Esophagus muscularis mucosa (tissue), 4 donors: Measurements from ENCODE around the gene CPEB1. TPM values are rescaled to one million over a fixed set of nuclear protein-coding genes. Genes with fewer than 3 reads are reported as not detected.

Experiments used
- DNase-seq: peaks from one replicate; pipeline ENCODE4 v3.0.0-alpha.2; 2017; ENCODE audit errors: extremely low spot score
- H3K27ac ChIP-seq, 4 donors: fragments of 200-600 bp; sonication (generic); replicated peaks in 1 of 4; 1 replicate in 3 of 4; 2 replicates in 1 of 4; pipeline ENCODE4 v1.5.1; 2016 to 2019; ENCODE audit warnings: mild to moderate bottlenecking in 1 of 4
- H3K27me3 ChIP-seq, 4 donors: fragments of 200-600 bp; sonication (generic); one replicate each; pipeline versions ENCODE4 v1.5.1 to v1.6.0; 2016 to 2019
- H3K36me3 ChIP-seq, 4 donors: fragments of 200-600 bp; sonication (generic); one replicate each; pipeline ENCODE4 v1.5.1; 2016 to 2019
- H3K4me1 ChIP-seq, 4 donors: fragments of 200-600 bp; sonication (generic); one replicate each; pipeline ENCODE4 v1.5.1; 2016 to 2019
- H3K4me3 ChIP-seq, 4 donors: fragments of 200-600 bp; sonication (generic); 1 replicate in 2 of 4; 2 replicates in 2 of 4; pipeline ENCODE4 v1.5.1; 2016 to 2019; ENCODE audit warnings: mild to moderate bottlenecking in 4 of 4, moderate library complexity in 1 of 4
- H3K9me3 ChIP-seq, 4 donors: fragments of 200-600 bp; sonication (generic); 1 replicate in 3 of 4; 2 replicates in 1 of 4; pipeline ENCODE4 v1.5.1; 2016 to 2019
- CTCF ChIP-seq, 3 experiments: fragments of 200-600 bp in 2 of 3; fragments of 450-650 bp in 1 of 3; sonication (generic) in 2 of 3; IDR thresholded peaks; one replicate each; pipeline ENCODE4 v1.5.1; 2017 to 2019; ENCODE audit warnings: antibody characterized with exemption in 3 of 3, mild to moderate bottlenecking in 2 of 3, moderate library complexity in 1 of 3
- EP300 ChIP-seq: sonication (generic); formaldehyde crosslinking; IDR thresholded peaks from one replicate; pipeline ENCODE4 v1.6.1; 2017; ENCODE audit warnings: antibody characterized with exemption
- POLR2A ChIP-seq: fragments of 450-650 bp; IDR thresholded peaks from one replicate; pipeline ENCODE4 v1.6.1; 2017; ENCODE audit warnings: antibody characterized with exemption, moderate library complexity, mild to moderate bottlenecking, low read depth
- POLR2AphosphoS5 ChIP-seq, 2 donors: sonication (generic); formaldehyde crosslinking; IDR thresholded peaks; one replicate each; pipeline ENCODE4 v1.6.1; 2017; ENCODE audit warnings: antibody characterized with exemption in 2 of 2
- WGBS: methylation state at CpG from one replicate; pipeline ENCODE4 v1.1.5; 2018; 5-methylcytosine and 5-hydroxymethylcytosine counted together
- intact Hi-C: fragments of 100-400 bp; cut with DNase I; formaldehyde crosslinking; loops from one replicate; pipeline ENCODE4 v1.15.1; 2023
- total RNA-seq, 4 donors: library from RNA; depleted of rRNA; stranded (reverse); fragments of >200 nt; gene quantifications; one replicate each; pipeline versions ENCODE4 v1.1.0 to v1.2.1, GENCODE V29; 2016

The CPEB1 gene
- total RNA-seq, 4 donors from 2014 or later, result 5.6 to 8.1 (median 5.9) TPM

- intact Hi-C loops, result no loop called here
- H3K4me3 ChIP-seq, result no peak overlapping the region
- WGBS, result 49% methylated on average over 1 of the region's 1 CpG
Measured at GRCh38 chr15:82599862-82600261, 47.3 kb downstream of the CPEB1 start.

GRCh38 chr15:82597815-82598214 is 49.3 kb downstream of the CPEB1 start:
- no peaks in the 10 kb centered on the region for H3K36me3 ChIP-seq
- no peak for TF ChIP-seq POLR2A
- no peak for TF ChIP-seq CTCF (IDR thresholded peaks at IDR 0.05)
- TF ChIP-seq EP300, result no peak
- no peak for TF ChIP-seq POLR2AphosphoS5 (IDR thresholded peaks at IDR 0.05)
- H3K4me3 ChIP-seq, result no peak overlapping the region
- no peak for DNase-seq
- H3K27me3 ChIP-seq, result no peaks in the 10 kb centered on the region
- no peaks in the 10 kb centered on the region for H3K4me1 ChIP-seq
- no peak overlapping the region for H3K27ac ChIP-seq
- H3K9me3 ChIP-seq, result no peaks in the 10 kb centered on the region
- intact Hi-C loops, result no loop called here
- WGBS, result 100% methylated on average over 2 of the region's 2 CpGs

More at GRCh38 chr15:82599862-82600261, 47.3 kb downstream of the CPEB1 start:
- no peaks in the 10 kb centered on the region for H3K36me3 ChIP-seq
- H3K27ac ChIP-seq, result no peak overlapping the region
- no peaks in the 10 kb centered on the region for H3K27me3 ChIP-seq
- H3K4me1 ChIP-seq, result no peaks in the 10 kb centered on the region
- TF ChIP-seq EP300 (no peak), POLR2AphosphoS5 (IDR thresholded peaks at IDR 0.05) (no peak), POLR2A (no peak), CTCF (IDR thresholded peaks at IDR 0.05) (no peak)
- no peak for DNase-seq
- H3K9me3 ChIP-seq, result no peaks in the 10 kb centered on the region

- TF ChIP-seq EP300, result no peak
- TF ChIP-seq CTCF (IDR thresholded peaks at IDR 0.05), result no peak
- no peak for TF ChIP-seq POLR2AphosphoS5 (IDR thresholded peaks at IDR 0.05)
- no peak for TF ChIP-seq POLR2A
- Histone ChIP-seq H3K4me3 (no peak overlapping the region), H3K9me3 (no peaks in the 10 kb centered on the region), H3K4me1 (no peaks in the 10 kb centered on the region), H3K27me3 (no peaks in the 10 kb centered on the region), H3K27ac (no peak overlapping the region), H3K36me3 (no peaks in the 10 kb centered on the region)
- DNase-seq, result no peak
- intact Hi-C loops, result no loop called here
- 71% methylated on average over 2 of the region's 2 CpGs for WGBS
Measured at GRCh38 chr15:82595766-82596165, 51.4 kb downstream of the CPEB1 start.

GRCh38 chr15:82595203-82595602 is 52.0 kb downstream of the CPEB1 start:
- intact Hi-C loops, result no loop called here

More at GRCh38 chr15:82595203-82595602, 52.0 kb downstream of the CPEB1 start:
- Histone ChIP-seq H3K9me3 (no peaks in the 10 kb centered on the region), H3K4me1 (no peaks in the 10 kb centered on the region), H3K4me3 (no peak overlapping the region), H3K36me3 (no peaks in the 10 kb centered on the region), H3K27me3 (no peaks in the 10 kb centered on the region), H3K27ac (no peak overlapping the region)
- no peak for DNase-seq
- TF ChIP-seq POLR2AphosphoS5 (IDR thresholded peaks at IDR 0.05) (no peak), POLR2A (no peak), CTCF (IDR thresholded peaks at IDR 0.05) (no peak), EP300 (no peak)
- WGBS, result 58% methylated on average over 3 of the region's 3 CpGs
